ENCODE measurements around the gene PDE8B.

GRCh38 chr5:77181173-77181572, 29.3 kb upstream of the PDE8B start:
- TF ChIP-seq EZH2 (IDR thresholded peaks at IDR 0.05; ENCODE audit: borderline replicate concordance, insufficient read depth, low read depth, low read length, poor library complexity, severe bottlenecking) (no peak), CTCF (IDR thresholded peaks at IDR 0.05) (no peak)
